Neural progenitor cell (in vitro differentiated cells): ENCODE results near the gene EIF2A.

Experiments
- EZH2phosphoT487 ChIP-seq: fragments of 200-600 bp; sonication (generic); IDR thresholded peaks from 2 replicates; pipeline ENCODE4 v1.6.1; 2017; ENCODE audit warnings: antibody characterized with exemption
- TF ChIP-seq, protein P1 (sequence below): fragments of 200-600 bp; sonication (generic); IDR thresholded peaks from 2 replicates; pipeline ENCODE4 v1.5.1; 2017; ENCODE audit warnings: antibody characterized with exemption, mild to moderate bottlenecking

GRCh38 chr3:150583028-150583427 is 36.4 kb downstream of the EIF2A start:
- TF ChIP-seq, protein P1, sequence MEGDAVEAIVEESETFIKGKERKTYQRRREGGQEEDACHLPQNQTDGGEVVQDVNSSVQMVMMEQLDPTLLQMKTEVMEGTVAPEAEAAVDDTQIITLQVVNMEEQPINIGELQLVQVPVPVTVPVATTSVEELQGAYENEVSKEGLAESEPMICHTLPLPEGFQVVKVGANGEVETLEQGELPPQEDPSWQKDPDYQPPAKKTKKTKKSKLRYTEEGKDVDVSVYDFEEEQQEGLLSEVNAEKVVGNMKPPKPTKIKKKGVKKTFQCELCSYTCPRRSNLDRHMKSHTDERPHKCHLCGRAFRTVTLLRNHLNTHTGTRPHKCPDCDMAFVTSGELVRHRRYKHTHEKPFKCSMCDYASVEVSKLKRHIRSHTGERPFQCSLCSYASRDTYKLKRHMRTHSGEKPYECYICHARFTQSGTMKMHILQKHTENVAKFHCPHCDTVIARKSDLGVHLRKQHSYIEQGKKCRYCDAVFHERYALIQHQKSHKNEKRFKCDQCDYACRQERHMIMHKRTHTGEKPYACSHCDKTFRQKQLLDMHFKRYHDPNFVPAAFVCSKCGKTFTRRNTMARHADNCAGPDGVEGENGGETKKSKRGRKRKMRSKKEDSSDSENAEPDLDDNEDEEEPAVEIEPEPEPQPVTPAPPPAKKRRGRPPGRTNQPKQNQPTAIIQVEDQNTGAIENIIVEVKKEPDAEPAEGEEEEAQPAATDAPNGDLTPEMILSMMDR = no peak
- TF ChIP-seq EZH2phosphoT487 = no peak
